Vagina (tissue), 2 donors: ENCODE measurements around the gene CAND2.

Source experiments
- CTCF ChIP-seq, 3 experiments: fragments of 450-650 bp in 2 of 3; fragments of 200-600 bp in 1 of 3; sonication (generic) in 1 of 3; IDR thresholded peaks; one replicate each; pipeline ENCODE4 v1.5.1; 2017 to 2019; ENCODE audit warnings: antibody characterized with exemption in 3 of 3, mild to moderate bottlenecking in 2 of 3, moderate library complexity in 2 of 3
- POLR2A ChIP-seq, 2 donors: fragments of 450-650 bp; IDR thresholded peaks; one replicate each; pipeline ENCODE4 v1.6.1; 2017; ENCODE audit warnings: antibody characterized with exemption in 2 of 2, mild to moderate bottlenecking in 2 of 2, moderate library complexity in 2 of 2
- POLR2AphosphoS5 ChIP-seq, 2 donors: sonication (generic); formaldehyde crosslinking; IDR thresholded peaks; one replicate each; pipeline ENCODE4 v1.9.0; 2017; ENCODE audit warnings: antibody characterized with exemption in 2 of 2, mild to moderate bottlenecking in 2 of 2, low read depth in 1 of 2; ENCODE audit not compliant: insufficient read depth in 1 of 2

- TF ChIP-seq POLR2A (IDR thresholded peaks at IDR 0.05) (no peak), CTCF (IDR thresholded peaks at IDR 0.05) (no peak), POLR2AphosphoS5 (IDR thresholded peaks at IDR 0.05; ENCODE audit: insufficient read depth in 1 of 2, low read depth in 1 of 2) (peak in 1 of 2 donors; percentile 31)
Measured at GRCh38 chr3:12750658-12751071, 45.8 kb upstream of the CAND2 start.
